HG03460 (cell line): ENCODE results near the gene ICE2.

Experiments used
- ATAC-seq: cut with Tn5 transposase; IDR thresholded peaks from one replicate; pipeline ENCODE4 v1.9.1; 2021; ENCODE audit not compliant: unreplicated experiment

ICE2 gene

DNA sequence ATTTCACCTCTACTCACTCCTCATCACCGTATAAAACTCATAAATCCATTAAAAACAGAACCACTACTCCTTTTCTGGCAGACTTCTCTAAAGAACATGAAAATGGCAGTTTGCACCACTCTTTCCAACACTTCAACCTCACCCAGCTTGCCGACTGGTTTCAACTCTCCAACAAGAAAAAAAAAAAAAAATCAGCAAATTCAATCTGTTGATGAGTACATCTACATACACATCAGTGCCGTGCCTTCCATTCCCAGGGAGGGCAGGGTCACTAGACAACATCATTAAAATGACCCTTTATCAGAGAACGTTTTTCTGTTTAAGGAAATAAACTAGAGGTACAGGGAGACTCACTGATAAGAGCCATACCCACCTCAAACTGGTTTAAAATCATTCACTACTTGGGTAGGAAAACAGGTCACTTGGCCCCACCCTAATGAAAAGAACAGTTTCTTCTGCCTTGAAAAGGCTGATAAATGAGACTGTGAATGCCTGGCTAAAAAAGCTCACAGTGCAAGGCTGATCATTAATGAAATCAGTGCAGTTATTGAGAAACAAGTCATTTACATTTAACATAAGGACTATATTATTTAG is 87.1 kb downstream of the ICE2 start:
- no peak for ATAC-seq

DNA sequence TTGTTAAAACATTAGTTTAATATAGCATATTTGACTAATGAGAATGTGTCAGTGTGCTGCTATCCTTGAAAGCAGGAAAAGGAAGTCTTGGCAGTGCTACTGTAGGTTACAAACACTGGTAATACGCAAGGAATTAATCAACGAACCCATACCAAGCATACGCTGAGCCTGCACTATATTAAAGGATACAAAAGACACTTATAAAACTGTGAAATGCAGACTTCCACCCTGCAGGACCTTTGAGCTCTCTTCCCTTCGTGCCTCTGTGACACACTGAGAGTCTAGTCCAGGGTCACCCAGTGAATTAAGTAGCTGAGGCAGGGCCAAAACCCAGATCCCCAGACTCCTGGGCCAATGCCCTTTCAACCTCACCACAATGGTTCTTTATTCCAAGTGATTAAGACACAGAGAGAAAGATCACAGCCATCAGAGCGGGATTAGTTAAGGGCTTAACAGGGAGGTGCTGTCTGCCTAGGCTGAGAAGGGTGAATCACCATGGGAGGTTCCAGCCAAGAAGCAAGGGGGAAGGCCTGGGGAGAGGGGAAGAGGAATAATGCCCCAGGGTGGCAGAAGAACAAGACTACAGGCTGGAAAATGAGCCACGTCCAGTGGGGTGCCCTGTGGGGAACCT is 88.0 kb downstream of the ICE2 start:
- no peak for ATAC-seq

DNA sequence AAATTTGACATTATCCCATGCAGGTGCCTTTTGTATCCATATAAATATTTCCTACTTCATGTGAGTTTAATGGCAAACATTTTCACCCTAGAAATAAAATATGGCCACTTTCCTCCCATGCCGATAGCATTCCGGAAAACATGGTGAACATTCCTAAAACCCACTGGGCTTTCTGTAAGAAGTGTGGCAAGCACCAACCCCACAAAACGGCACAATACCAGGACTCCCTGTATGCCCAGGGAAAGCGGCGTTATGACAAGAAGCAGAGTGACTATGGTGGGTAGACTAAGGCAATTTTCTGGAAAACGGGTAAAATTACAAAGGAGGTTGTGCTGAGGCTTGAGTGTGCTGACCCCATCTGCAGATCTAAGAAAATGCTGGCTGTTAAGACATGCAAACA is 88.7 kb downstream of the ICE2 start:
- ATAC-seq, result no peak

DNA sequence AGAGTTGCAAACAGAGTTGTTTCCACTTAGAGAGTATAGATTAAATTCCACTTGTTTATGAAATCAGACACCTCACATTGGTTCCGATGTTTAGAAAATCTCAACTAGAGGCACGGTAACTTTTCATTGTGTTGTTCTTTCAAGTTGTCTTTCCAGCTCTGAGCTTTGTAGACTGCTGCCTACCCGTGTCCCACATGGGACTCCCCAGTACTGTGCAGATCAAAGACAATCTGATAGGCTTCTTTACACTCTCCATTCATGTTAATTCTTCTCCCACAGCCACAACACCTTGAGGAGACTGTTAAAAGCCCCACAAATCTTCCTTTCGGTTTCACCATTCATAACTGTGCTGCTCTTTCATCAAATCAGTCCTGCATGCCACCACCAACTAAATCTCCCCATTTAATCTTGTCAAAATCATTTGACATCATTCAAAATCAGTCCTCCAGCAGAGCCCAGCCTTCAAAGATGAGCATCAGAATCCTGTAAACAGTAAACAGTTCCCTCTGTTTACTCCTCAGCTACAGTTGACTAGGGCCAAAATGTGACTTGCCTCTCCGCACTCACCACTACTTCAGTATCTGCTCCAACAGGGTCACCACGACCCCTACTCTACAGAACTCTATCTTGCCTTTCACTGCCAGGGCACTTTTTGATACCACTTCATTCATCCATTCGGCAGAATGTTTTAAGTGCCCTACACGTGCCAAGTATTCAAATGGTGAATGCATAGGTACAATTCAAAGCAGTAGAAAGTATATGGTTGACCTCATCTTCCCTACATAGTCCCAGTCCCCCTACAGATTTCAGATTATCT is 89.5 kb downstream of the ICE2 start:
- peak; percentile 86 for ATAC-seq

GRCh38 chr15:60387321-60387720 is 91.6 kb downstream of the ICE2 start:
- no peak for ATAC-seq

DNA sequence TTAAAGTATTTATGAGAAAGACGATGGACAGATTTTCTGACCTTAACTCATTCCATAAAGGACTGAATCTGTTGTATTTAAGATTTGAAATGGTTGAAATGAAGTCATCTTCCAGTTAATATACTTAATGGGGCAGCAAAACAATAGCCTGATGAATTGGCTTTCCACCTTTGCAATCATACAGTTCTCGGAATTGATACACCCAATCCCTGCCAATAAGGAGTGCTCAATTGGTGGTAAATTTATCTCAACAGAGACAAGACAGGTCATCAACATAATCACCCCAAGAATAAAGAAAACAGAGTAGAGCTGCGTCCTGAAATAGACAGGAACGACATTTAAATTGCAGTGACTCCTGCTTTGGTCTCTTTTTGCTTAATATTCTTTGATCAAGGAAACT is 92.3 kb downstream of the ICE2 start:
- ATAC-seq, result no peak

DNA sequence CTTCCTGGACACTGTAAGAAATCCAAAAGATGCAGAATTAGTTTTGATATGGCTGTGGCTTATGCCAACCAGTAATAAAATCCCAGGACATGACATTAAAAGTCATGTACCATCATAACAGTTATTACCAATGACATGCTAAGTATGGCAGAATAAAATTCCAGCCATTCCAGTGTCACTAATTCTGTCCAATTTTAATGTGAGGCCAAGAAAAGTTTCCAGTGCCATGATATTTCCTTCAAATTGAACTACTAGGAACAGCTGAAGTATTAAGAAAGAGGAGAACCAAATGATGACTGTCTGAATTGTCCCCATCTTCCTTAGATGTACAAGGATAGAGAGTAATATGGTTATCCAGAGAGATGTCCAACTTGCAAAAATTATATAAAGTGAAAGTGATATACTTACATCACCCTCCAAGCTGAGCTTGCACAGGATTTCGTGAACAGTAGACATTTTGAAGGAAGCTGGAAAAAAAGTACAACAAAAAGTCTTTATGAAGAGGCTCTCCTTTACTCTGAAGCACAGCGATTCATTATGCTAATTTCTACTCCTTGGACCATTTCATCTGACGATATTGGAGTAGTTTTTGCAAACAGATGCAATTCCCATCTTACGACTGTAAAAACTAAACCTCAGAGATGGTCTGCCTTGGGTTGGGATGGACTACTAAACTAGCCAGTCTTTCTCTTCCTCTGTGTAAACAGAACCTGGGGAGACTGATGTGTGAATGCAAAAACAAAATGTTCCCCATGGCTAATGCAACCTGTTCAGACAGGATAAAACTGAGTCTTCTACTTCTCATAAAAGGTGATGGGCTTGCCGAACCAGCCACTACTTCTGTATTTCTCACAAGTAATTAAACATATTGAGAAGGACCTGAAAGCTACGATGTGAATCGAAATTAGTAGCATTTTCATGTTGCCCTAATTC is 93.1 kb downstream of the ICE2 start:
- ATAC-seq, result no peak

- ATAC-seq, result no peak
Measured at GRCh38 chr15:60384526-60385126, 94.3 kb downstream of the ICE2 start.

DNA sequence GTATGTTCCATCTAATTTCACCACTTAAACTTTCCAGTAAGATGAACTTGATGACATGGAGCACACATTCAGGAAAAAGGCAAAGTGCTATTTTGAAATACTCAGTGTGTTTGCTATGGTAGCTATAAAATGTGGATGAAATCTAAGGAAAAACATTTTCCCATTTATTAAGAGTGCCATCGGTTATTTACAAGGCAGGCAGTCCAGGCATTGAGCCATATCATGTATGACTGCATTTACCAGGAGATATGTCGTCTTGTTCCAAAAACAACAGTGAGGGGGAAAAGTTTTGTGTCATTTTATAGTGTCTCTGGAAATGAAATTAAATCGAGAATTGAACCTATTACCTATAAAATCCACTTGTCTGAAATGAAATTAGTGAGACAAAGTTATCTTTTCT is 94.9 kb downstream of the ICE2 start:
- no peak for ATAC-seq

- ATAC-seq, result no peak
Measured at GRCh38 chr15:60382773-60383674, 95.9 kb downstream of the ICE2 start.

- ATAC-seq, result no peak
Measured at GRCh38 chr15:60381148-60381788, 97.7 kb downstream of the ICE2 start.

DNA sequence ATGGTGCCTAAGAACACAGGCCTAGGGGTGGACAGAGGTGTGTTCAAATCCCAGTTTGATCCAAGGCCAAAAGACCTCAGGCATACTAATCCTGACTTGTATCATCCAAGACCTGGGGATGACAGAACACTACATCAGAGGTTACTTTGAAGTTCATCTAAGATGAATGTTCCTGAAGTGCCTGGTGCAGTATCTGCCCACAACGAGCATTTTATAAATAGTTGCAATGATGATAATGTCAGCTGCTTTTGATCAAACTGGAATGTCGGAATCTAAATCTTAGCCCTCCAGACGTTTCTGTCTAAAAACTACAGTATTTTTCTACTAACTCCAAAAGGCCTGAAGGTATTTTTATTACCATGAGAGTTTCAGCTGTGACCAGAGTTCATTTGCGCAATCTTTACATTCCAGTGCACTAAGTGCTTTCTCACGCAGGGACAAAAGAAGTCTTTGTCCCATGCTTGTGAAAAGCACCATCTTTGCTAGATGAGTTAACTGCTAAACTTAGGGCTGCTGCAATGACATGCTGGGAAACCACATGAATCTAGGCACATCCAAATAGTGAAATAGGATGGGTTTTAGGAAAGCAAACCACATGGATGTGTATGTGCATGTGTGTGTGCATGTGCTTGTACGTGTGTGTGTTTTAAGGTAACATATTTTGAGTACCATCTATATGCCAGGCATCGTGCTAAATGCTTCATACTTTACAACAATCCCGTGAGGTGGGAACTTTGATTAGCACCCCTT is 99.2 kb downstream of the ICE2 start:
- ATAC-seq, result no peak

DNA sequence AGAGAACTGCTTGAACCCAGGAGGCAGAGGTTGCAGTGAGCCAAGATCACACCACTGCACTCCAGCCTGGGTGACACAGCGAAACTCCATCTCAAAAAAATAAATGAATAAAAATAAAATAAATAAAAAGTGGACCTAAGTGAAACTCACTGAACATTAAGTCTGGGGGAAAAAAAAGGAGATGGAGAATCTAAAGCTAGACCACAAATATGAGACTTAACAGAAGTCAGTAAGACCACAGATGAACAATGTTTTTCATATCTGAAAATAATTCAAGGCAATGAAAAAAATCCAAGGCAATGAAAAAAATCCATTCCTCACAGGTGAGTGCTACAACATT is 99.8 kb downstream of the ICE2 start:
- ATAC-seq, result no peak

DNA sequence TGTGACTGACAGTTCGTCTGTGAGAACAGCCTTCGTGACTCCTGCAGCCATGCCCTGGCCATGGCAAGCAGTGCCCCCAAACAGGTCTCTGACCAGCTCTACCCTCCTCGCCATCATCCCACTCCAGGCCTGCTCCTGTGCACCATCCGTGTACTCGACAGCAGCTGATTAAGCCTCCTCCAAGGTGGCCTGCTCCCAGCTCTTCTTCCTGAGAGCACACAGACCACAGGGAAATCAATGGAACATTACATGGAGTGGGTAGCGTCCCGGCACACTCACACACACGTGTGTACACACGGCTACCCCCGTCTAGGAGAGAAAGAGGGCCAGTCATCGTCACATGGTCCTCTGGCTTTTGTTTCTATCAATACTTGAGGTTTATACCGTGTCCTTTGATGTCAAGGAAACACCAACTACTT is 102.3 kb downstream of the ICE2 start:
- no peak for ATAC-seq

DNA sequence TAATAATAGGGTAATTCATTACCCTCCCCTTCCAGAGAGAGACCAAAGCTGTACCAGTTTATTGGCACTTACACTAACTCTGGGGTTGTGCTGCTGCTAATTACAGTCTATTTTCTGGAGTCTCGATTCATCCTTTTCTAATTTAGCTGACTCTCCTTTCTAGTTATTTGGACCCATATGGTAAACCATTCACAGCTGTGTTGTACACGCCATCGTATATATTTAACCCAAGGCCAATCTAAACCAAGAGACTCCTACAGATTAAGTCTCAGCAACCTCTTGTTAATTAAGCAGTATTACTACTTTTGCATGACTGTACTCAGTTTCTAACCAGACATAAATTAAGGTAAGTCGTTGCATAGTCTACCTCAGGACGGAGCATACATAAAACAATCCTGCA is 103.6 kb downstream of the ICE2 start:
- no peak for ATAC-seq

GRCh38 chr15:60374628-60375081 is 104.3 kb downstream of the ICE2 start:
- no peak for ATAC-seq

- ATAC-seq, result no peak
Measured at GRCh38 chr15:60374209-60374608, 104.7 kb downstream of the ICE2 start.

- no peak for ATAC-seq
Measured at GRCh38 chr15:60373745-60374144, 105.2 kb downstream of the ICE2 start.

DNA sequence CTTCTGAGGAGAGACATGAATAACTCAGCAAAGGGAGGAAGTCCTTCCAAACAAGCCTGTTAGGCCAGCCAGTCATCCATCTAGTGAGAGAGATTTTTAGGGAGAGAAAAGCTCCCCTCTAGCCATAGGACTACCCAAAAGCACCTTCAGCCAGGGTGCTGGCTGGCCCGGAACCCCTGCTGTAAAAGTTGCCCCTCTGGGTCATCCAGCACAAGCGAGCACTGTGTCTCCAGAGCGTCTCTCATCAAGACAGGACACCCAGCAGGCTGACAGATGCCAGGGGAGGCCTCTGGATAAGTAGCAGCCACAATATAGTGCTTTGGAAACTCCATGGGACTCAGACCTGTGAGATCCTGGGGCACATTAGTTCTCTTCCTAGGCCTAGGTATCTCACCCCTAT is 105.6 kb downstream of the ICE2 start:
- no peak for ATAC-seq
